DND-41 (cell line): ENCODE measurements around the gene METTL25B.

ENCODE experiments used
- EZH2 ChIP-seq: IDR thresholded peaks from 3 replicates; pipeline ENCODE4 v1.6.1; 2012; ENCODE audit warnings: borderline replicate concordance, low read depth, mild to moderate bottlenecking, moderate library complexity, low read length, inconsistent platforms; ENCODE audit not compliant: severe bottlenecking
- TF ChIP-seq, protein P1 (sequence below): IDR thresholded peaks from 2 replicates; pipeline ENCODE4 v1.5.1; 2012; ENCODE audit warnings: borderline replicate concordance, low read length, moderate library complexity, mild to moderate bottlenecking; ENCODE audit not compliant: poor library complexity, severe bottlenecking; ENCODE audit errors: extremely low read depth

GRCh38 chr1:156781585-156782186 is 53.4 kb downstream of the METTL25B start:
- TF ChIP-seq, protein P1, sequence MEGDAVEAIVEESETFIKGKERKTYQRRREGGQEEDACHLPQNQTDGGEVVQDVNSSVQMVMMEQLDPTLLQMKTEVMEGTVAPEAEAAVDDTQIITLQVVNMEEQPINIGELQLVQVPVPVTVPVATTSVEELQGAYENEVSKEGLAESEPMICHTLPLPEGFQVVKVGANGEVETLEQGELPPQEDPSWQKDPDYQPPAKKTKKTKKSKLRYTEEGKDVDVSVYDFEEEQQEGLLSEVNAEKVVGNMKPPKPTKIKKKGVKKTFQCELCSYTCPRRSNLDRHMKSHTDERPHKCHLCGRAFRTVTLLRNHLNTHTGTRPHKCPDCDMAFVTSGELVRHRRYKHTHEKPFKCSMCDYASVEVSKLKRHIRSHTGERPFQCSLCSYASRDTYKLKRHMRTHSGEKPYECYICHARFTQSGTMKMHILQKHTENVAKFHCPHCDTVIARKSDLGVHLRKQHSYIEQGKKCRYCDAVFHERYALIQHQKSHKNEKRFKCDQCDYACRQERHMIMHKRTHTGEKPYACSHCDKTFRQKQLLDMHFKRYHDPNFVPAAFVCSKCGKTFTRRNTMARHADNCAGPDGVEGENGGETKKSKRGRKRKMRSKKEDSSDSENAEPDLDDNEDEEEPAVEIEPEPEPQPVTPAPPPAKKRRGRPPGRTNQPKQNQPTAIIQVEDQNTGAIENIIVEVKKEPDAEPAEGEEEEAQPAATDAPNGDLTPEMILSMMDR: no peak
- no peak for TF ChIP-seq EZH2
